Mesendoderm (in vitro differentiated cells): ENCODE results near the gene WFDC5.

Source experiments
- DNase-seq: peaks from one replicate; pipeline ENCODE4 v3.0.0; 2013
- H2AK5ac ChIP-seq: 2 replicates; pipeline ENCODE4 v1.6.1; 2013; ENCODE audit warnings: low read length, inconsistent platforms
- H2BK120ac ChIP-seq: 2 replicates; pipeline ENCODE4 v1.6.1; 2013; ENCODE audit warnings: low read depth, mild to moderate bottlenecking, low read length, moderate library complexity, mixed read lengths
- H2BK15ac ChIP-seq: replicated peaks from 2 replicates; pipeline ENCODE4 v1.6.1; 2013; ENCODE audit warnings: low read depth, mild to moderate bottlenecking, moderate library complexity
- H2BK5ac ChIP-seq: 2 replicates; pipeline ENCODE4 v1.6.1; 2013; ENCODE audit warnings: low read length, inconsistent platforms
- H3K18ac ChIP-seq: 2 replicates; pipeline ENCODE4 v1.6.1; 2013; ENCODE audit warnings: mild to moderate bottlenecking, low read length, mixed read lengths
- H3K23ac ChIP-seq: one replicate; pipeline ENCODE4 v1.6.1; 2013; ENCODE audit warnings: low read length
- H3K27ac ChIP-seq: 2 replicates; pipeline ENCODE4 v1.5.1; 2013; ENCODE audit warnings: low read depth, mild to moderate bottlenecking, inconsistent platforms, low read length, moderate library complexity
- H3K27me3 ChIP-seq: 2 replicates; pipeline ENCODE4 v1.6.1; 2013; ENCODE audit warnings: low read length, control low read depth, mild to moderate bottlenecking, inconsistent platforms; ENCODE audit not compliant: insufficient read depth, poor library complexity
- H3K36me3 ChIP-seq: 2 replicates; pipeline ENCODE4 v1.6.1; 2013; ENCODE audit warnings: low read length, inconsistent platforms; ENCODE audit not compliant: control insufficient read depth, insufficient read depth
- H3K4ac ChIP-seq: one replicate; pipeline ENCODE4 v1.6.1; 2013; ENCODE audit warnings: low read depth, mild to moderate bottlenecking, low read length, moderate library complexity
- H3K4me1 ChIP-seq: 2 replicates; pipeline ENCODE4 v1.6.1; 2013; ENCODE audit warnings: low read depth, low read length, inconsistent platforms; ENCODE audit not compliant: control insufficient read depth
- H3K4me2 ChIP-seq: 2 replicates; pipeline ENCODE4 v1.6.1; 2013; ENCODE audit warnings: low read length
- H3K4me3 ChIP-seq: 2 replicates; pipeline ENCODE4 v1.5.1; 2013; ENCODE audit warnings: mild to moderate bottlenecking, low read length
- H3K56ac ChIP-seq: one replicate; pipeline ENCODE4 v1.6.1; 2013; ENCODE audit warnings: low read length
- H3K79me1 ChIP-seq: 2 replicates; pipeline ENCODE4 v1.6.1; 2013; ENCODE audit warnings: low read length, inconsistent platforms
- H3K79me2 ChIP-seq: 2 replicates; pipeline ENCODE4 v1.6.1; 2013; ENCODE audit warnings: mild to moderate bottlenecking, low read length; ENCODE audit not compliant: control insufficient read depth, insufficient read depth
- H3K9ac ChIP-seq: 2 replicates; pipeline ENCODE4 v1.6.1; 2013; ENCODE audit warnings: low read length, inconsistent platforms
- H4K5ac ChIP-seq: one replicate; pipeline ENCODE4 v1.6.1; 2013; ENCODE audit warnings: low read length
- H4K8ac ChIP-seq: one replicate; pipeline ENCODE4 v1.6.1; 2013; ENCODE audit warnings: low read depth, mild to moderate bottlenecking, control low read depth, low read length, moderate library complexity
- WGBS: extraction: QIAGEN DNeasy Blood & Tissue Kit; methylation state at CpG from one replicate; pipeline ENCODE4 v1.1.7; 2013; ENCODE audit warnings: low lambda C conversion rate, missing lambda C conversion rate; ENCODE audit not compliant: insufficient coverage; ENCODE audit errors: extremely low coverage; 5-methylcytosine and 5-hydroxymethylcytosine counted together

Gene WFDC5

GRCh38 chr20:45154183-45154582 is 39.2 kb upstream of the WFDC5 start:
- Histone ChIP-seq H3K4me1 (no peaks in the 10 kb centered on the region), H3K9ac (no peak overlapping the region), H3K27ac (no peak overlapping the region), H4K8ac (no peak overlapping the region), H3K23ac (peak overlapping the region; percentile 66), H3K79me2 (no peaks in the 10 kb centered on the region), H3K4me2 (no peak overlapping the region), H2AK5ac (no peak overlapping the region), H3K36me3 (no peaks in the 10 kb centered on the region), H3K27me3 (no peaks in the 10 kb centered on the region), H2BK15ac (no peak overlapping the region), H3K4me3 (no peak overlapping the region), H2BK5ac (no peak overlapping the region), H3K4ac (no peak overlapping the region), H3K56ac (no peak overlapping the region), H2BK120ac (no peak overlapping the region), H3K79me1 (no peaks in the 10 kb centered on the region), H4K5ac (no peak overlapping the region), H3K18ac (no peak overlapping the region)
- no CpG with 5 or more reads among the region's 3 CpGs for WGBS
- peak; percentile 11 for DNase-seq

DNA sequence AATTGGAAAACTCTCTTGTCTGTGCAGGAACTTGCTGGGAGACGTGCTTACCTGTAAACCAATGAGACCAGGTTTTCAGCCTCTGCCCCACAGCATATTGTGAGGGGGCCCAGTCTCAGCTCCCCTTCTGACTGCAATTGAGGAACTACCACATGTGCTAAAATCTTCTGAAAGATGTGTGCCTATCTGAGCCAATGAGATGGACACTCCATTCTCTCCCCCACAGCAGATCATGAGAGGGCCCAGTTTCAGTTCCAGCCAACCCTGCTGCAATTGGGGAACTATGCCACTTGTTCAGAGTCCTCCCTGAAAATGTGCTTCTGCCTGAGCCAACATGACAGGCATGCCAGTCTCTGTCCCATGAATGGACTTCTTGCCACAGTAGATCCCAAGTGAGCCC is 38.8 kb upstream of the WFDC5 start:
- Histone ChIP-seq H2AK5ac (no peak overlapping the region), H4K8ac (no peak overlapping the region), H2BK5ac (no peak overlapping the region), H3K4me3 (no peak overlapping the region), H3K56ac (no peak overlapping the region), H4K5ac (no peak overlapping the region), H3K79me1 (no peaks in the 10 kb centered on the region), H3K27me3 (no peaks in the 10 kb centered on the region), H3K4me1 (no peaks in the 10 kb centered on the region), H2BK15ac (no peak overlapping the region), H3K18ac (no peak overlapping the region), H3K27ac (no peak overlapping the region), H3K36me3 (no peaks in the 10 kb centered on the region), H3K9ac (no peak overlapping the region), H3K4me2 (no peak overlapping the region), H2BK120ac (no peak overlapping the region), H3K4ac (no peak overlapping the region), H3K79me2 (no peaks in the 10 kb centered on the region), H3K23ac (peak overlapping the region; percentile 66)
- no CpG with 5 or more reads among the region's 1 CpG for WGBS
- DNase-seq, result no peak

DNA sequence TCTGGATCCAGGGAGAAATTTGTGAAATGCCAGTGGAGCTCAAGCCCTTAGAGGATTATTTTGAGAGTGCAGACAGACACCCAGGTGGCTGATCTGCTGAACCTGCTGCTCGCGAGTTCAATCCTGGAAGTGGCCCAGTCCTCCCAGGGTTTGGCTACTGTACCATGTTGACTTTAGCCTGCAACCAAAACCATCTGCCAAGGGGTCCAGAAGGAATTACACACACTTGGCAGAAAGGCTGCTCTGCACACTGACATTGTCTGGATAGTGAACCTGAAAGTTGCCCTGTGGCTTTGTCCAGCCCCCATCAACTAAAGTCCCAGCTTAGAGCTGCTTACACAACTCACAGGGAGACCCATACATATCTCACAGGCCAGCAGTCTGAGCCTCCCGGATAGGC is 38.2 kb upstream of the WFDC5 start:
- Histone ChIP-seq H3K79me2 (no peaks in the 10 kb centered on the region), H4K8ac (no peak overlapping the region), H3K56ac (no peak overlapping the region), H3K27ac (no peak overlapping the region), H3K4me2 (no peak overlapping the region), H3K36me3 (no peaks in the 10 kb centered on the region), H2BK5ac (no peak overlapping the region), H4K5ac (no peak overlapping the region), H3K4ac (no peak overlapping the region), H3K27me3 (no peaks in the 10 kb centered on the region), H2BK15ac (no peak overlapping the region), H2AK5ac (no peak overlapping the region), H3K23ac (no peak overlapping the region), H3K4me3 (no peak overlapping the region), H3K18ac (no peak overlapping the region), H3K79me1 (no peaks in the 10 kb centered on the region), H3K9ac (no peak overlapping the region), H2BK120ac (no peak overlapping the region), H3K4me1 (no peaks in the 10 kb centered on the region)
- no peak for DNase-seq
- no CpG with 5 or more reads among the region's 3 CpGs for WGBS

- no peaks in the 10 kb centered on the region for H3K79me2 ChIP-seq
- no peak overlapping the region for H4K8ac ChIP-seq
- H3K56ac ChIP-seq, result no peak overlapping the region
- no peak overlapping the region for H3K9ac ChIP-seq
- no peaks in the 10 kb centered on the region for H3K79me1 ChIP-seq
- H3K23ac ChIP-seq, result no peak overlapping the region
- no peaks in the 10 kb centered on the region for H3K4me1 ChIP-seq
- no peak overlapping the region for H2BK120ac ChIP-seq
- no CpG with 5 or more reads among the region's 2 CpGs for WGBS
- no peak overlapping the region for H3K4me2 ChIP-seq
- no peak overlapping the region for H3K27ac ChIP-seq
- H2BK5ac ChIP-seq, result no peak overlapping the region
- no peak overlapping the region for H3K4me3 ChIP-seq
- H3K4ac ChIP-seq, result no peak overlapping the region
- H3K36me3 ChIP-seq, result no peaks in the 10 kb centered on the region
- no peak overlapping the region for H2BK15ac ChIP-seq
- no peak overlapping the region for H4K5ac ChIP-seq
- no peaks in the 10 kb centered on the region for H3K27me3 ChIP-seq
- no peak overlapping the region for H3K18ac ChIP-seq
- DNase-seq, result no peak
- H2AK5ac ChIP-seq, result no peak overlapping the region
These were observed 37.4 kb upstream of the WFDC5 start for GRCh38 chr20:45152405-45152804.

DNA sequence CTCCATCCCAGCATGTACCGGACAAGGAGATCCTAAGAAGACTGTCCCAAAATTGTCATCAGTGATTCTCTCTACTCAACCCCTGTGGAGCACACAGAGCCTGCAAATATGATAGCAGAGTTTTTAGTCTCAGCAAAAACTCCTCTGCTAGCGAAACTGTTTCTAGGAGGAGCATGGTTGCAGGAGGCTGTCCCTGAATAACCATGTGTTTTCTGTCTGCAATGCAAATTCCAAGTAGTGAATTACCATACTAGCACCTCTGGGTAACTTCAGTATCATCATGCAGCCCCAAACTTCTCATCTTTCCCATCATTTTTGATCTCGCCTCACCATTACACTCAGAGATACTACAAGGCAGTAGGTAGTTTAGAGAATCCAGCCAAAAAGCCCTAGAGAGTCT is 34.1 kb upstream of the WFDC5 start:
- Histone ChIP-seq H3K79me1 (no peaks in the 10 kb centered on the region), H3K56ac (no peak overlapping the region), H3K79me2 (no peaks in the 10 kb centered on the region), H3K36me3 (no peaks in the 10 kb centered on the region), H4K5ac (no peak overlapping the region), H2BK5ac (no peak overlapping the region), H3K4me1 (no peaks in the 10 kb centered on the region), H4K8ac (no peak overlapping the region), H3K4me2 (no peak overlapping the region), H3K27me3 (no peaks in the 10 kb centered on the region), H3K4ac (no peak overlapping the region), H3K18ac (no peak overlapping the region), H2BK15ac (no peak overlapping the region), H3K27ac (no peak overlapping the region), H3K23ac (no peak overlapping the region), H2AK5ac (no peak overlapping the region), H3K4me3 (no peak overlapping the region), H3K9ac (no peak overlapping the region), H2BK120ac (no peak overlapping the region)
- no peak for DNase-seq
- WGBS, result no CpG with 5 or more reads among the region's 3 CpGs

DNA sequence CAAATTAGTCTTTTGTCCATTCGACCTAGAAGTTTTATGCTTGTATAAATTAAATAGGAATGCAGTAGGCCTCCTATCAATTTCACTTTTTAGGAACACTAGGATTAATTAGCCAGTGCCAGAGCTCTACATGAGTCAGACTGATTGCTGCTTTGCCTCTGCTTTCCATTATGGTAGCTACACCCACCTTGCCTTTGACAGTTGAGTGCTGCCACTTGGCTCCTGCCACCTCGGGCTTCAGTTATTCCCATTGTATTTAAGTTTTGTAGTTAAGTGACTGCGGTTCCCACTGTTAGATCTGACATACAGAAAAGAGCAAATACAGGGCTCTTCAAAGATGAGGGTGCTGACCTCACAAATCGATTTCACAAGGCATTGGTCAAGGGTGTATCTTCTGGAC is 25.9 kb upstream of the WFDC5 start:
- H3K36me3 ChIP-seq, result no peaks in the 10 kb centered on the region
- no peak overlapping the region for H3K4me3 ChIP-seq
- no peak overlapping the region for H3K18ac ChIP-seq
- H2BK5ac ChIP-seq, result no peak overlapping the region
- H3K9ac ChIP-seq, result no peak overlapping the region
- H3K27ac ChIP-seq, result no peak overlapping the region
- no peak overlapping the region for H3K56ac ChIP-seq
- H2AK5ac ChIP-seq, result no peak overlapping the region
- H4K5ac ChIP-seq, result no peak overlapping the region
- no peak overlapping the region for H3K23ac ChIP-seq
- H2BK120ac ChIP-seq, result no peak overlapping the region
- no peaks in the 10 kb centered on the region for H3K79me2 ChIP-seq
- H3K4me2 ChIP-seq, result no peak overlapping the region
- H4K8ac ChIP-seq, result no peak overlapping the region
- no peaks in the 10 kb centered on the region for H3K79me1 ChIP-seq
- WGBS, result no CpG with 5 or more reads among the region's 4 CpGs
- no peaks in the 10 kb centered on the region for H3K27me3 ChIP-seq
- H2BK15ac ChIP-seq, result no peak overlapping the region
- DNase-seq, result no peak
- no peak overlapping the region for H3K4ac ChIP-seq
- no peaks in the 10 kb centered on the region for H3K4me1 ChIP-seq
